H1 (cell line): Measurements from ENCODE around the gene FREM1. TPM values are rescaled to one million over a fixed set of nuclear protein-coding genes. Genes with fewer than 3 reads are reported as not detected.

Source experiments
- CTCF ChIA-PET: fragments of 300-600 bp; sonication (Branson Sonifier 250); formaldehyde crosslinking; loops from one replicate; lab custom pipeline; 2021; ENCODE audit not compliant: partially characterized antibody; lab: Charles Lee
- POLR2A ChIA-PET: fragments of 300-600 bp; sonication (Branson Sonifier 250); formaldehyde crosslinking; loops from one replicate; lab custom pipeline; 2021; ENCODE audit warnings: inconsistent platforms; ENCODE audit not compliant: partially characterized antibody; lab: Charles Lee
- DNase-seq, 2 experiments: peaks; one replicate each; pipeline versions ENCODE4 v3.0.0 to v3.0.0-alpha.2; 2010 to 2022; ENCODE audit warnings: low spot score in 2 of 2, low read depth in 1 of 2, mixed read lengths in 1 of 2
- FAIRE-seq: peaks from 2 replicates; lab custom pipeline; 2011; peaks lifted over from hg19 to GRCh38; lab: Jason Lieb, UNC
- H2AFZ ChIP-seq: 2 replicates; pipeline ENCODE4 v1.8.1; 2012; ENCODE audit warnings: low read length, inconsistent platforms
- H2AK5ac ChIP-seq: 2 replicates; pipeline ENCODE4 v1.6.1; 2013; ENCODE audit warnings: low read depth, low read length
- H2BK120ac ChIP-seq: replicated peaks from 2 replicates; pipeline ENCODE3; 2013; ENCODE audit warnings: low read depth, low read length, inconsistent platforms
- H2BK12ac ChIP-seq: 2 replicates; pipeline ENCODE4 v1.6.1; 2013; ENCODE audit warnings: low read depth, low read length
- H2BK15ac ChIP-seq: 2 replicates; pipeline ENCODE4 v1.6.1; 2013; ENCODE audit warnings: low read length
- H2BK20ac ChIP-seq: 2 replicates; pipeline ENCODE4 v1.6.1; 2013; ENCODE audit warnings: low read length
- H2BK5ac ChIP-seq: 2 replicates; pipeline ENCODE4 v1.6.1; 2013; ENCODE audit warnings: low read depth, low read length
- H3K14ac ChIP-seq: 2 replicates; pipeline ENCODE4 v1.6.1; 2013; ENCODE audit warnings: inconsistent platforms; ENCODE audit not compliant: insufficient read length
- H3K18ac ChIP-seq: 2 replicates; pipeline ENCODE4 v1.6.1; 2013; ENCODE audit warnings: low read length; ENCODE audit errors: extremely low read depth
- H3K23ac ChIP-seq: 2 replicates; pipeline ENCODE4 v1.6.1; 2013; ENCODE audit warnings: inconsistent platforms; ENCODE audit not compliant: insufficient read length
- H3K23me2 ChIP-seq: 2 replicates; pipeline ENCODE4 v1.6.1; 2013; ENCODE audit warnings: low read depth, low read length
- H3K27ac ChIP-seq: 2 replicates; pipeline ENCODE4 v1.6.1; 2011; ENCODE audit warnings: low read depth, low read length, inconsistent platforms
- H3K27me3 ChIP-seq, 4 experiments: replicated peaks in 1 of 4; 1 replicate in 1 of 4; 2 replicates in 3 of 4; pipeline versions ENCODE4 v1.6.1 to v1.8.1; 2011 to 2013; ENCODE audit warnings: low read length in 3 of 4, mild to moderate bottlenecking in 3 of 4, inconsistent platforms in 2 of 4, mixed read lengths in 2 of 4, moderate library complexity in 1 of 4; ENCODE audit not compliant: control insufficient read depth in 3 of 4, insufficient read depth in 3 of 4; ENCODE audit errors: extremely low read depth in 1 of 4
- H3K36me3 ChIP-seq, 4 experiments: 2 replicates each; pipeline versions ENCODE4 v1.6.1 to v1.8.1; 2011 to 2013; ENCODE audit warnings: mild to moderate bottlenecking in 4 of 4, low read length in 3 of 4, moderate library complexity in 2 of 4, control low read depth in 1 of 4, inconsistent platforms in 1 of 4; ENCODE audit not compliant: insufficient read depth in 4 of 4, control insufficient read depth in 2 of 4
- H3K4ac ChIP-seq: replicated peaks from 2 replicates; pipeline ENCODE3; 2013; ENCODE audit warnings: low read length, low read depth, mixed read lengths, inconsistent platforms; ENCODE audit not compliant: insufficient read length
- H3K4me1 ChIP-seq, 4 experiments: replicated peaks in 1 of 4; 1 replicate in 1 of 4; 2 replicates in 3 of 4; pipeline versions ENCODE4 v1.6.1 to v1.8.1; 2011 to 2013; ENCODE audit warnings: low read length in 3 of 4, inconsistent platforms in 2 of 4, mixed read lengths in 1 of 4; ENCODE audit not compliant: insufficient read depth in 4 of 4, control insufficient read depth in 3 of 4
- H3K4me2 ChIP-seq, 2 experiments: 2 replicates each; pipeline versions ENCODE4 v1.6.1 to v1.8.1; 2011 to 2013; ENCODE audit warnings: low read depth in 2 of 2, low read length in 2 of 2, control low read depth in 1 of 2, inconsistent platforms in 1 of 2, mild to moderate bottlenecking in 1 of 2; ENCODE audit not compliant: insufficient read depth in 1 of 2
- H3K4me3 ChIP-seq, 4 experiments: fragments of 200-600, 300-600 bp in 1 of 4; sonication (generic), shearing (Covaris generic), sonication (Bioruptor Twin) in 1 of 4; 2 replicates each; pipeline versions ENCODE4 v1.5.1 to v1.8.1; 2011 to 2016; ENCODE audit warnings: low read length in 4 of 4, low read depth in 3 of 4, control low read depth in 2 of 4, inconsistent platforms in 2 of 4, mild to moderate bottlenecking in 2 of 4, mixed read lengths in 1 of 4, moderate library complexity in 1 of 4; ENCODE audit not compliant: insufficient read depth in 2 of 4; ENCODE audit errors: extremely low read depth in 1 of 4
- H3K56ac ChIP-seq: replicated peaks from 2 replicates; pipeline ENCODE3; 2013; ENCODE audit warnings: low read depth, mild to moderate bottlenecking, mixed read lengths, low read length, inconsistent platforms; ENCODE audit not compliant: insufficient read length
- H3K79me1 ChIP-seq: 2 replicates; pipeline ENCODE4 v1.6.1; 2013; ENCODE audit warnings: low read depth, low read length, control low read depth
- H3K79me2 ChIP-seq, 2 experiments: 2 replicates each; pipeline versions ENCODE4 v1.6.1 to v1.8.1; 2012 to 2013; ENCODE audit warnings: low read length in 2 of 2, mild to moderate bottlenecking in 2 of 2, inconsistent platforms in 1 of 2; ENCODE audit not compliant: insufficient read depth in 2 of 2, control insufficient read depth in 1 of 2
- H3K9ac ChIP-seq, 4 experiments: replicated peaks in 1 of 4; 1 replicate in 1 of 4; 2 replicates in 3 of 4; pipeline versions ENCODE4 v1.6.1 to v1.8.1; 2011 to 2013; ENCODE audit warnings: low read depth in 3 of 4, low read length in 3 of 4, control low read depth in 2 of 4, mild to moderate bottlenecking in 2 of 4, moderate library complexity in 2 of 4, inconsistent platforms in 1 of 4; ENCODE audit errors: extremely low read depth in 1 of 4
- H3K9me3 ChIP-seq, 2 experiments: 2 replicates each; pipeline versions ENCODE4 v1.6.1 to v1.8.1; 2012 to 2013; ENCODE audit warnings: mild to moderate bottlenecking in 2 of 2, moderate library complexity in 2 of 2, control low read depth in 1 of 2, inconsistent platforms in 1 of 2, low read depth in 1 of 2, low read length in 1 of 2, mixed read lengths in 1 of 2; ENCODE audit not compliant: insufficient read depth in 2 of 2
- H4K20me1 ChIP-seq, 2 experiments: replicated peaks in 1 of 2; 2 replicates each; pipeline versions ENCODE3 to v1.8.1; 2011 to 2013; ENCODE audit warnings: inconsistent platforms in 2 of 2, low read length in 2 of 2, mild to moderate bottlenecking in 1 of 2; ENCODE audit not compliant: insufficient read depth in 2 of 2, control insufficient read depth in 1 of 2
- H4K5ac ChIP-seq: 2 replicates; pipeline ENCODE4 v1.6.1; 2013; ENCODE audit warnings: low read length, low read depth, mixed read lengths, inconsistent platforms; ENCODE audit not compliant: insufficient read length
- H4K8ac ChIP-seq: 2 replicates; pipeline ENCODE4 v1.8.0; 2013; ENCODE audit warnings: mild to moderate bottlenecking, moderate library complexity, low read length, inconsistent platforms; ENCODE audit not compliant: insufficient read depth; ENCODE audit errors: extremely low read depth
- H4K91ac ChIP-seq: replicated peaks from 2 replicates; pipeline ENCODE3; 2013; ENCODE audit warnings: low read length, mixed read lengths, inconsistent platforms; ENCODE audit not compliant: insufficient read length
- CHD2 ChIP-seq: IDR thresholded peaks from 2 replicates; pipeline ENCODE4 v1.6.1; 2012; ENCODE audit warnings: low read length, improper control_type of control experiment
- KDM5A ChIP-seq: fragments of 200-600 bp; IDR thresholded peaks from 2 replicates; pipeline ENCODE4 v1.7.1; 2012; ENCODE audit warnings: mild to moderate bottlenecking, low read length, inconsistent platforms, mixed read lengths
- SP2 ChIP-seq: IDR thresholded peaks from 2 replicates; pipeline ENCODE4 v1.6.1; 2012; ENCODE audit warnings: mild to moderate bottlenecking, low read length, inconsistent platforms
- WGBS, 2 experiments: shearing (Covaris generic) in 1 of 2; methylation state at CpG; one replicate each; pipeline versions ENCODE4 v1.1.6 to v1.1.7; 2013 to 2015; ENCODE audit warnings: low lambda C conversion rate in 2 of 2, mixed read lengths in 2 of 2, inconsistent platforms in 1 of 2, low coverage in 1 of 2, missing lambda C conversion rate in 1 of 2; ENCODE audit not compliant: insufficient replicate concordance in 2 of 2, insufficient coverage in 1 of 2, insufficient read length in 1 of 2; ENCODE audit errors: extremely low coverage in 1 of 2, missing lambda C conversion rate in 1 of 2; 5-methylcytosine and 5-hydroxymethylcytosine counted together
- polyA plus RNA-seq, 7 experiments: library from polyadenylated mRNA; depleted of rRNA in 3 of 7; stranded (reverse) in 5 of 7; unstranded in 2 of 7; fragments of >200 nt in 5 of 7; fragments of 200-250 nt in 2 of 7; gene quantifications; 1 replicate in 5 of 7; 2 replicates in 1 of 7; 4 replicates in 1 of 7; pipeline versions ENCODE4 v1.2.1 to v1.2.3, GENCODE V29; 2011 to 2013; ENCODE audit warnings: missing spikeins in 2 of 7, mixed read lengths in 2 of 7
- total RNA-seq: library from RNA; stranded (reverse); fragmentation: NEBNext Ultra II Directional; extraction: Animal tissue kit (Norgen Biotek cat#: 25700); gene quantifications from 2 replicates; pipeline ENCODE4 v1.2.1, GENCODE V29; 2021

Gene FREM1
- total and polyA plus RNA-seq, 2 of the 8 experiments (the other 6 are each of a cell fraction or from before 2014, with no cell fraction given), result 2.6 to 3.1 TPM

GRCh38 chr9:14924230-14925219 is 14.3 kb upstream of the FREM1 start:
- Histone ChIP-seq H3K14ac (no peak overlapping the region), H3K36me3 (no peaks in the 10 kb centered on the region), H3K23ac (no peak overlapping the region), H4K5ac (no peak overlapping the region), H2BK15ac (no peak overlapping the region), H2BK5ac (no peak overlapping the region), H2BK20ac (no peak overlapping the region), H3K27ac (no peak overlapping the region), H3K4ac (no peak overlapping the region), H4K20me1 (no peaks in the 10 kb centered on the region), H3K9me3 (no peaks in the 10 kb centered on the region), H3K56ac (no peak overlapping the region), H3K4me1 (no peaks in the 10 kb centered on the region), H3K4me2 (no peak overlapping the region), H3K23me2 (no peaks in the 10 kb centered on the region), H2AFZ (no peak overlapping the region), H3K27me3 (no peaks in the 10 kb centered on the region), H4K8ac (no peak overlapping the region), H3K9ac (no peak overlapping the region), H2BK120ac (no peak overlapping the region), H2AK5ac (no peak overlapping the region), H3K4me3 (no peak overlapping the region), H4K91ac (no peak overlapping the region), H2BK12ac (no peak overlapping the region), H3K79me2 (no peaks in the 10 kb centered on the region), H3K79me1 (no peaks in the 10 kb centered on the region), H3K18ac (no peak overlapping the region)
- ChIA-PET CTCF (no interaction called here), POLR2A (no interaction called here)
- FAIRE-seq (no peak), DNase-seq (no peak)
- no peak for TF ChIP-seq CHD2
- TF ChIP-seq SP2, result no peak
- TF ChIP-seq KDM5A, result no peak
- WGBS, 2 experiments, result 91% methylated on average over 7 of the region's 7 CpGs; no CpG with 5 or more reads in 1 of the 2 experiments
